ENCODE measurements around the gene TRUB1.

DNA sequence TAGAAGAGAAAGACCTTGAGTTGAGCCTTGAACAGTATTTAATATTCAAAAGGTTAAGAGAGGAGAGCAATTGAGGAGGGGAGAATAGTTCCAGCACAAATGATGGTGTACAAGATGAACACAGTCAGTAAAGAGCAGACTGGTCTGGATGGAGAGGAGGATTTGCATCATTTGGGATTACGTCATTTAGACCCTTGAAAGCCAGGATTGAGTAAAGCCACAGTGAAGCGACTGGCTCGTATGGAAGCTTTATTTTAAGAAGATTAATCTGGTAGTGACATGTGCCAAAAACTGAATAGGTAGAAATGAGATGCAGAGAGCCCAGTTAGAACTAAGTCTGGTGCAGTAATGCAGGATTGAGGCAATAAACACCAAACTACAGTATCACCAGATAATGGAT, 52.6 kb downstream of the TRUB1 start:
- TF ChIP-seq EZH2 (IDR thresholded peaks at IDR 0.05; ENCODE audit: insufficient read depth, poor library complexity, severe bottlenecking): no peak
- TF ChIP-seq EZH2phosphoT487 (IDR thresholded peaks at IDR 0.05; ENCODE audit: insufficient read depth, low read depth): no peak
